Glutamatergic neuron (in vitro differentiated cells): Measurements from ENCODE around the gene LAMA1. TPM values are rescaled to one million over a fixed set of nuclear protein-coding genes. Genes with fewer than 3 reads are reported as not detected.

Experiments used
- DNase-seq: peaks from one replicate; pipeline ENCODE4 v3.0.0; 2022
- H3K27ac Mint-ChIP-seq: one replicate; pipeline ENCODE4 v1.8.0; 2020; ENCODE audit warnings: mild to moderate bottlenecking, mixed read lengths, inconsistent platforms; ENCODE audit not compliant: unreplicated experiment
- H3K27me3 Mint-ChIP-seq: one replicate; pipeline ENCODE4 v1.8.0; 2020; ENCODE audit warnings: mild to moderate bottlenecking, moderate library complexity, mixed read lengths, inconsistent platforms; ENCODE audit not compliant: unreplicated experiment
- H3K36me3 Mint-ChIP-seq: one replicate; pipeline ENCODE4 v1.8.0; 2020; ENCODE audit warnings: mild to moderate bottlenecking, mixed read lengths, inconsistent platforms; ENCODE audit not compliant: unreplicated experiment
- H3K4me1 Mint-ChIP-seq: one replicate; pipeline ENCODE4 v1.8.0; 2020; ENCODE audit warnings: mild to moderate bottlenecking, low read depth, mixed read lengths, inconsistent platforms; ENCODE audit not compliant: unreplicated experiment
- H3K4me3 Mint-ChIP-seq: one replicate; pipeline ENCODE4 v1.8.0; 2020; ENCODE audit warnings: mild to moderate bottlenecking, mixed read lengths, inconsistent platforms; ENCODE audit not compliant: unreplicated experiment
- H3K9me3 Mint-ChIP-seq: one replicate; pipeline ENCODE4 v1.8.0; 2020; ENCODE audit warnings: mild to moderate bottlenecking, moderate library complexity, mixed read lengths, inconsistent platforms; ENCODE audit not compliant: unreplicated experiment
- total RNA-seq: library from RNA; stranded (reverse); fragmentation: NEBNext Ultra II Directional; extraction: Animal tissue kit (Norgen Biotek cat#: 25700); gene quantifications from one replicate; pipeline ENCODE4 v1.2.1, GENCODE V29; 2021; ENCODE audit not compliant: unreplicated experiment
- TF ChIP-seq, protein P1 (sequence below): fragments of 200-600 bp; sonication (generic); IDR thresholded peaks from one replicate; pipeline ENCODE4 v1.5.0; 2021; ENCODE audit not compliant: partially characterized antibody, unreplicated experiment

The LAMA1 gene
- total RNA-seq, 1 donor from 2014 or later = 32.0 TPM

DNA sequence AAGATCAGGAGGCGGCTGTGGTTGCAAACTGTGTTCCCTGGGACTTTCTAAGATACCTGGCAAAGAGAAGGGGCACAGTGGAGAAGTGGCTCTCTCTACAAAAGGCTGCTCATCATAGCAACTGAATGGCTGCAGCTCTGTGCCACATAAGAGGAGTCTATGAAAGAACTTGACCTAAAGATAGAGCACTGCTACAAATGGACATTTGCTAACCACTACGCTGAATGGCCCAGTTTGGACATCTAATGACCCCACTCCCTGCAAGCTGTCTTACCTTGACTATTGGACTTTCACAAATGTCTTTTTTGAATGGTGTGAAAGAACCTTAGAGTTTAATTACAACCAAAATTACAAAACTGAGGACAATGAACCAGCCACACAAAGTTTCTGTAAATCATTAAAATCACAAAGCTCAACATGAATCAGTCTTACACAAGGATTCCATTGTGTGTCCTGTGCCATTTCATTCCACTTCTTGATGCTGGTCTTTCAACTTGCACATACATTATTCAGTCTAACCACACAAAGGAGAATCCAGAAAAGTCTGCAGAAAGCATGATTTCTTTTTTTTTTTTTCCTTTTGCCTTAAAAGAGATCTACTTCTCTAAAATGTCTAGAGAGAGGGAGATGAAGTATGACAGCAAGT lies 154.0 kb downstream of the LAMA1 start:
- no peaks in the 10 kb centered on the region for H3K9me3 Mint-ChIP-seq
- no peak for DNase-seq
- peaks cover 8% of the 10 kb centered on the region for H3K36me3 Mint-ChIP-seq
- TF ChIP-seq, protein P1, sequence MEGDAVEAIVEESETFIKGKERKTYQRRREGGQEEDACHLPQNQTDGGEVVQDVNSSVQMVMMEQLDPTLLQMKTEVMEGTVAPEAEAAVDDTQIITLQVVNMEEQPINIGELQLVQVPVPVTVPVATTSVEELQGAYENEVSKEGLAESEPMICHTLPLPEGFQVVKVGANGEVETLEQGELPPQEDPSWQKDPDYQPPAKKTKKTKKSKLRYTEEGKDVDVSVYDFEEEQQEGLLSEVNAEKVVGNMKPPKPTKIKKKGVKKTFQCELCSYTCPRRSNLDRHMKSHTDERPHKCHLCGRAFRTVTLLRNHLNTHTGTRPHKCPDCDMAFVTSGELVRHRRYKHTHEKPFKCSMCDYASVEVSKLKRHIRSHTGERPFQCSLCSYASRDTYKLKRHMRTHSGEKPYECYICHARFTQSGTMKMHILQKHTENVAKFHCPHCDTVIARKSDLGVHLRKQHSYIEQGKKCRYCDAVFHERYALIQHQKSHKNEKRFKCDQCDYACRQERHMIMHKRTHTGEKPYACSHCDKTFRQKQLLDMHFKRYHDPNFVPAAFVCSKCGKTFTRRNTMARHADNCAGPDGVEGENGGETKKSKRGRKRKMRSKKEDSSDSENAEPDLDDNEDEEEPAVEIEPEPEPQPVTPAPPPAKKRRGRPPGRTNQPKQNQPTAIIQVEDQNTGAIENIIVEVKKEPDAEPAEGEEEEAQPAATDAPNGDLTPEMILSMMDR = no peak
- H3K4me1 Mint-ChIP-seq = no peaks in the 10 kb centered on the region
- no peaks in the 10 kb centered on the region for H3K27me3 Mint-ChIP-seq
- H3K4me3 Mint-ChIP-seq = no peak overlapping the region
- H3K27ac Mint-ChIP-seq = no peak overlapping the region

DNA sequence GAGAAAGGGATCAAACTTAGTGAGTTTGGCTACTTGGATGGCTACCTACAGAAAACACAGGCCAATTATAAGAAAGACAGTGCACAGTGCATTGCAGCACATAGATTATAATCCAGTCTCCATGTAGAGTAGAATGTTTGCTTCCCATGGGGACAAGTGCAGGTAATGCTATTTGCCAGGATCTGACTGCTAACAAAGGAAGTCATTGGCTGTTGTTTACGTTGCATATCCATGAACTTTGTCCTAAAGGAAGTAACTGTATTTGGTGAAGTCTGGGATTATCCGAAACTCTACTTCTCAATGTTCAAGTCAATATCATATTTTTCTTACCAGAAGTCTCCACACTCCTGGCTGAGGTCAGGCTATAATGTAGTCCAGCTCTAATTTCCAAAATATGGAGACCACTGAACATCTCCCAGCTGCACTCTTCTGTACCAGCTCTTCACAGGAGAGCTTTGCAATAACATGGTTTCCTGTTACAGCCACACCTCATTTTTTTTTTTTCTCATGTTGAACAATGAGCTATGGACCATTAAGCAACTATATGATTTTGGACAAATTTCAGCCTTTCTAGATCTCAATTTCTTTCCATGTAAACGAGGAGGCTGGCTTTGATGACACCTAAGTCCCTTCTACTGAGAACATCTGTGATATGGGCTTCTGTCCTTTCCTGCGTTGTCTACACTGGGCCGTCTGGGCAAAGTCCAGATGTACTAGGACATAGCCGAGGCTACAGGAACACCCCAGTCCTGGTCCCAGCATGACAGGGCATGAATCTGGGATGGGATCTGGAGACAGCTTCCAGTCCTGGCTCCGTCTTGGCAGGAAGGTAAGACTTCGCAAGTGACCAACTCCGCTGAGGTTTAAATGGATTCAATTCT lies 154.8 kb downstream of the LAMA1 start:
- no peaks in the 10 kb centered on the region for H3K4me1 Mint-ChIP-seq
- no peaks in the 10 kb centered on the region for H3K27me3 Mint-ChIP-seq
- no peak for DNase-seq
- no peaks in the 10 kb centered on the region for H3K9me3 Mint-ChIP-seq
- no peak overlapping the region for H3K4me3 Mint-ChIP-seq
- H3K27ac Mint-ChIP-seq = no peak overlapping the region
- H3K36me3 Mint-ChIP-seq = peaks cover 8% of the 10 kb centered on the region
- TF ChIP-seq, protein P1 = no peak

DNA sequence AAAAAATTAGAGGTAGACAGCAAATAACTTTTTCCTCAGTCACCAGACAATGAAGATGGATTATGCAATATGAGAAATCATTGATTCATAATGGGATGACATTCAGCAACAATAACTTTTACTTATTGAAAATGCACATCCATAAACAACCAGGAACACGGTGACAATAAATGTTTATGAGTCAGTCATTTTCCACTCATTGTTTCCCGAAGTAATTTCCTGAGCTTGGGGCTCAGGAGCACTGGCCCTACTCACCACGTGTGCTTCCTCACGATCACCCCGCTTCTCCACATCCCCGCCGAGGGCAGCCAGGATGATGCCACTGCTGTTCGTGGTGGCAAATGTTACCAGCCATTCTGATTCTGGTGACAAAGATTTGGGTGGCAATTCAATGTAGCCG lies 156.3 kb downstream of the LAMA1 start:
- Mint-ChIP-seq H3K9me3 (no peaks in the 10 kb centered on the region), H3K27ac (no peak overlapping the region), H3K4me1 (no peaks in the 10 kb centered on the region), H3K36me3 (peaks cover 8% of the 10 kb centered on the region), H3K27me3 (no peaks in the 10 kb centered on the region), H3K4me3 (no peak overlapping the region)
- TF ChIP-seq, protein P1 = no peak
- no peak for DNase-seq

DNA sequence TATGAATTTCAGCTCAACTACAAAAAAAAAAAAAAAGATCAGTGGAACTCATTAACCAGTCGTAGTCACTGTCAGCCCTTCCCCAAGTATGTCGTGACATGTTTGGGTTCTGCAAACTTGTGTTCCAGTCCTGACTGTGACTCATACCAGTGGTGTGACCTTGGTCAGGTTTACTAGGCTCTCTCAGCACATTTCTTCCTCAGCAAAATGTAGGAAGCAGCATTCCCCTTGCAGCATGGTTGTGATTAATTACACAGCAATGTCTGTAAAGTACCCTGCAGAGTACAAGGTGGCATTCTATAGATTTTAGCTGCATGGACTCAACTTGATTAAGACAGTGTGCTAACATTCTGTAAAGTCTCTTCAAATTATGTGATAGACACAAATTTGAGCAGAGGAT lies 156.9 kb downstream of the LAMA1 start:
- Mint-ChIP-seq H3K4me3 (no peak overlapping the region), H3K4me1 (no peaks in the 10 kb centered on the region), H3K36me3 (peaks cover 8% of the 10 kb centered on the region), H3K27ac (no peak overlapping the region), H3K9me3 (no peaks in the 10 kb centered on the region), H3K27me3 (no peaks in the 10 kb centered on the region)
- no peak for DNase-seq
- TF ChIP-seq, protein P1 = no peak

DNA sequence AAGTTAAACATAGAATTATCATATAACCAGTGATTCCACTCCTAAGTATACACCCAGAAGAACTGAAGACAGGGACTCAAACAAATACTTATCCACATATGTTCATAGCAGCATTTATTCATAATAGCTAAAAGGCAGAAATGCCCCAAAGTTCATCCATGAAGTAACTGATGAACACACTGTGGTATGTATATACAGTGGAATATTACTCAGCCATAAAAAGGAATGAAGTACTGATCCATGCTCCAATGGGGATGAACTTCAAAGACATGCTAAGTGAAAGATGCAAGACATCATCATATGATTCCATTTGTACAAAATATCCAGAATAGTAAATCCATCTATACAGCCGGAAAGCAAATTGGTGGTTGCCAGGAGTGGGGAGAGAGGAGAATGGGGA lies 157.5 kb downstream of the LAMA1 start:
- H3K4me1 Mint-ChIP-seq = no peaks in the 10 kb centered on the region
- H3K36me3 Mint-ChIP-seq = peaks cover 8% of the 10 kb centered on the region

More for the DNA sequence above, 157.5 kb downstream of the LAMA1 start:
- Mint-ChIP-seq H3K9me3 (no peaks in the 10 kb centered on the region), H3K4me3 (no peak overlapping the region), H3K27ac (no peak overlapping the region), H3K27me3 (no peaks in the 10 kb centered on the region)
- TF ChIP-seq, protein P1 = no peak
- no peak for DNase-seq
